Epithelial cell of prostate (primary cell): ENCODE results near the gene XPNPEP3.
A peak's percentile ranks its signal among the peaks of the same experiment; 100 is the strongest.
"Not testable (repeated sequence)": the region's sequence is repeated elsewhere in the genome, so short reads cannot be mapped to it uniquely, and the experiment has no call there.

Experiments used
- DNase-seq: peaks from one replicate; pipeline ENCODE4 v3.0.0-alpha.2; 2011; ENCODE audit warnings: low read depth, low spot score
- H3K27ac ChIP-seq: fragments of 450-650 bp; 2 replicates; pipeline ENCODE4 v1.5.1; 2017; ENCODE audit warnings: mild to moderate bottlenecking

Gene XPNPEP3

GRCh38 chr22:40856513-40857308, at the start of gene XPNPEP3, which contains the start of gene ST13:
TSS of gene XPNPEP3 (plus strand) at chr22:40857148. CDS start at chr22:40857182, 34 bp downstream.
TSS of gene ST13 (minus strand) at chr22:40856639. CDS start at chr22:40856540, 99 bp downstream.
- DNase-seq = peak; percentile 82

GRCh38 chr22:40808018-40808841, 48.7 kb upstream of the XPNPEP3 start:
- no peak for DNase-seq
- H3K27ac ChIP-seq = no peak overlapping the region

More at GRCh38 chr22:40856513-40857308, at the start of gene XPNPEP3, which contains the start of gene ST13:
- H3K27ac ChIP-seq = peak within 1 kb of the TSS; percentile 95

GRCh38 chr22:40813912-40814315, 43.0 kb upstream of the XPNPEP3 start:
- no peak for DNase-seq
- no peak overlapping the region for H3K27ac ChIP-seq

- DNase-seq = no peak
- H3K27ac ChIP-seq = no peak overlapping the region
These were observed 39.2 kb upstream of the XPNPEP3 start for GRCh38 chr22:40817737-40818136.

GRCh38 chr22:40818192-40818746, 38.7 kb upstream of the XPNPEP3 start:
- no peak overlapping the region for H3K27ac ChIP-seq
- DNase-seq = no peak

- peak; percentile 33 for DNase-seq
- H3K27ac ChIP-seq = peak within 1 kb of the TSS; percentile 65
These were observed 38.0 kb upstream of the XPNPEP3 start, which contains the start of gene SLC25A17 for GRCh38 chr22:40818747-40819598. TSS of gene SLC25A17 (minus strand) at chr22:40819346. CDS start at chr22:40819248, 98 bp downstream.

GRCh38 chr22:40819599-40820140, 37.3 kb upstream of the XPNPEP3 start:
- peak overlapping the region; percentile 65 for H3K27ac ChIP-seq
- no peak for DNase-seq

- H3K27ac ChIP-seq = no peak overlapping the region
- no peak for DNase-seq
These were observed 33.5 kb upstream of the XPNPEP3 start for GRCh38 chr22:40823426-40823825.

GRCh38 chr22:40826292-40826691, 30.7 kb upstream of the XPNPEP3 start:
- not testable (repeated sequence) for DNase-seq, H3K27ac ChIP-seq

GRCh38 chr22:40826984-40827741, 29.8 kb upstream of the XPNPEP3 start:
- no peak for DNase-seq
- no peak overlapping the region for H3K27ac ChIP-seq

GRCh38 chr22:40829131-40829530, 27.8 kb upstream of the XPNPEP3 start:
- DNase-seq = no peak
- H3K27ac ChIP-seq = no peak overlapping the region

GRCh38 chr22:40834619-40835018, 22.3 kb upstream of the XPNPEP3 start:
- H3K27ac ChIP-seq = no peak overlapping the region
- DNase-seq = no peak

GRCh38 chr22:40838486-40838885, 18.5 kb upstream of the XPNPEP3 start:
- no peak overlapping the region for H3K27ac ChIP-seq
- no peak for DNase-seq

- DNase-seq = no peak
These were observed 12.0 kb upstream of the XPNPEP3 start for GRCh38 chr22:40844951-40845350.

GRCh38 chr22:40845816-40846215, 11.1 kb upstream of the XPNPEP3 start:
- DNase-seq, H3K27ac ChIP-seq: not testable (repeated sequence)

More at GRCh38 chr22:40844951-40845350, 12.0 kb upstream of the XPNPEP3 start:
- H3K27ac ChIP-seq = no peak overlapping the region

GRCh38 chr22:40853333-40853732, 3.6 kb upstream of the XPNPEP3 start:
- H3K27ac ChIP-seq = no peak overlapping the region
- DNase-seq = no peak

- DNase-seq = no peak
- no peak overlapping the region for H3K27ac ChIP-seq
These were observed 3.0 kb upstream of the XPNPEP3 start for GRCh38 chr22:40853961-40854360.

- DNase-seq = no peak
- peak overlapping the region; percentile 95 for H3K27ac ChIP-seq
These were observed 1.6 kb upstream of the XPNPEP3 start for GRCh38 chr22:40855071-40855978.
